Activated gamma-delta T cell treated with anti-CD3 and anti-CD28 coated beads, Interleukin-2, amount 50 U/mL, for 16 hours (primary cell): ENCODE data around the gene ANKLE2.
A peak's percentile ranks its signal among the peaks of the same experiment; 100 is the strongest.
"Not testable (repeated sequence)": the region's sequence is repeated elsewhere in the genome, so short reads cannot be mapped to it uniquely, and the experiment has no call there.

Experiments used
- DNase-seq: peaks from one replicate; pipeline ENCODE4 v3.0.0-alpha.2; 2020; ENCODE audit warnings: low read depth

The ANKLE2 gene

DNA sequence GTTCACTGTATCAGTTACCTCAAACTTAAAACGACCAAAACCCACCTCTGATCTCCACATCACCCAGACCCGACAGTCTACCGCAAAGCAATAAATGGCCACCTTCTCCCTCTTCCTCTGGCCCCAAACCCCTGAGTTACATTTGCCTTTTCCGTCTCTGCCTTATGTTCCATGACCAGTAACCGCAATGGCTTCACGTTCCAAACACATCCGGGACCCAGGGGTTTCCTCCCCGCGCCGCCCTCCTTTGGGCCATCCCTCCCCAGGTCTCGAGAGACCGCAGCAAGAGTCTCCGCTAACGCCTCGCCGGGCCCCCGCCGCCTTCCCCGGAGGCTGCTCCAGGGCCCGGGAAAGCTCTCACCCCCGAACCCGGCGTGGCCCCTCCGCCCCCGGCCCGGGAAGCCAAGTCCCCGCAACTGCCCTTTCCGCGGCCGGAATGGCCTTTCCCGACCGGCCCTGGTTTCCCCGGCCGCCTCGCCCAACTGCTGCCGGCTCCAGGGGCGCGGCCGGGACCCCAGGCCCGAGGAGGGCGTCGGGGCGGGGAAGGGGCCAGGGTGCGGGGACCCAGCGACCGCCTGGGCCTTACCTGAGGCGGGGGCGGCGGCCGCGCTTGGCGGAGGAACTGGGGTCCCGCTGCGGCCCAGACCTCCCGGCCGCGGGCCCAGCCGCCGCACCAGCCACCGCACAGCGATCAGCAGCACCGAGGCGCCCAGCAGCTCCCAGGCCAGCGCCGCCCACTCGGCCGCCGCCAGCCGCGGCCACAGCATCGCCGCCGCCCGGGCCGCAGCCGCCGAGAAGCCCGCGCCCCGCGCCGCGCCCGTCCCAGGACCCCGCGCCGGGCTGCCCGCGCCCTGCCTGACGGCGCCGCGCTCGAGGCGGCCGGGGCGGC lies at the start of gene ANKLE2:
Gene ANKLE2, minus strand, starts transcription at position 801 of the 889 bp plus-strand sequence. Its CDS starts 34 bp downstream, at position 767.
- DNase-seq, result peak; percentile 52

DNA sequence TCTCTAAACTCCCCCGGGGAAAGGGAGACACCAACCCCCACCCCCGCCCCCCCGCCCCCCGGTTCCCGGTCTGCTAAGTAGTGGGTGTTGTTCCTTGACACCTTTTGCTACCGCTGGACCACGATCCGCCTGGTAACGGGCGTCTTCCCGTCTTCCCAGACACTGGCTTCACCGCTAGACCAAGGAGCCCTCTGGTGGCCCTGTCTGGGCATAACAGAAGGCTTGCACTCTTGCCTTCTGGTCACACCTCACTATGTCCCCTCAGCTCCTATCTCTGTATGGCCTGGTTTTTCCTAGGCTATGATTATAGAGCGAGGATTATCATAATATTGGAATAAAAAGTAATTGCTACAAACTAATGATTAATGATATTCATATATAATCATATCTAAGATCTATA lies 47.8 kb upstream of the ANKLE2 start:
- DNase-seq, result not testable (repeated sequence)

DNA sequence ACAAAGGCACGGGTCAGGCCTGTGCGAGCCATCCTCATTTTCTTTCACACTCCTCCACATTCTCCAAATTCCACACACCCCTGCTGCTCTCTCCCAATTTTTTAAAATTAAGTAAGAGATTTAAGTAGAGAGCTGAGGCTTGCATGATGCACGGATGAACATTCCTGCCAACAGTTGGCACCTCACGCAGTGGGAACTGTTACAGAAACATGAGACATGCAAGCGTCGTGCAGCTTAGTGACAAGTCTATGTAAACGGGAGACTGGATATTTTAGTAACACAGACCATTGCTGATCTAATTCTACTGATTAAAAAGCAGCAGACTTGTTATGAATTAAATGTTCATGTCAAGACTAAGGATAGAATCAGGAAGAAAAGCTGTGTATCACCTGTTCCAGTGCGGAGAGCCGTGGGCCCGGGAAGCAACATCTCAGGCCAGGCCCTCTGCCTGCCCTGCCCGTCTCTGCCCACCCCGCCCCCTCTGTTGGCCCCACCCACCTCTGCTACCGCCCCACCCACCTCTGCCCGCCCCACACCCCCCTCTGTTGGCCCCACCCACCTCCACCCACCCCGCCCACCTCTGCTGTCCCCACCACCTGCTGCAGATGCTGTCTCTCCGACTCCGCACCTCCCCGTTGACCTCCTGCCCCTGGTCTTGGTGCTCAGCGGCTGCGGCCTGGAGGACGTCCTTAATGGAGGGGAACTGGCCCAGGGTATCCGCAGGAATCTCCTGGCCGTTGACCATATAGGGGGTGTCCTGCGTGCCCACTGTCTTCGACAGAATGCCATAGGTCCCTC lies 45.9 kb upstream of the ANKLE2 start:
- no peak for DNase-seq

DNA sequence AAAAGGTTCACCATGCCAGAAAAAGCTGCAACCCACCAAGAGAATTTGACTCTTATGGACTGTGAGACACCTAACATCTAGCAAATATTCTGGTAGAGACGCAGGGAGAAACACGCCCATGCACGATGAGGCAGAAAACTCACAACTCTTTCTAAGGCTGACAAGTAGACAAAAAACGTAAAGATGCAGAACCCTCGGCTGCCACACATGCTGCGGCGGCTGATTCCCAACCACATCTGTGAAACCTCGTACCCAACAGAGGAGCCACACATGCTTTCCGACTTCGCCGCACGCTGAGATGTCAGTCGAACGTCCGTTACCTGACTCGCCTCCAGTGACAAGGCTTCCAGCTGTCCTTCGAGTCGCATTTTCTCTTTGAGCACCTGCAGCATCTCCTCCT lies 45.2 kb upstream of the ANKLE2 start:
- DNase-seq, result no peak

DNA sequence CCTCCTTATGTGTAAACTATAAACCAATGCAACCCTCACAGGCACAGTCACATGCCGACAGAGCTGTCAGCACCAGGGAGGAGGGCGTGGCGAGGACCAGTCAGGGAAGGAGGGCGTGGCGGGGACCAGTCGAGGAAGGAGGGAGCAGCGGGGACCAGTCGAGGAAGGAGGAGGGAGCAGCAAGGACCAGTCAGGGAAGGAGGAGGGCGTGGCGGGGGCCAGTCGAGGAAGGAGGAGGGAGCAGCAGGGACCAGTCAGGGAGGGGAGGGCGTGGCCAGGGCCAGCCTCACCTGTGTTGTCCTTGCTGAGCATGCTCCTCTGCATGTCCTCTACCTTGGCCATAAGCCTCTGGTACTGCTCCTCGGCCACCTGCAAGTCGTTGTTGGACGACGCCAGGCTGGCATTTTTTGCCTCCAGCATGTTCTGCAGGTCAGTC lies 42.8 kb upstream of the ANKLE2 start:
- no peak for DNase-seq

DNA sequence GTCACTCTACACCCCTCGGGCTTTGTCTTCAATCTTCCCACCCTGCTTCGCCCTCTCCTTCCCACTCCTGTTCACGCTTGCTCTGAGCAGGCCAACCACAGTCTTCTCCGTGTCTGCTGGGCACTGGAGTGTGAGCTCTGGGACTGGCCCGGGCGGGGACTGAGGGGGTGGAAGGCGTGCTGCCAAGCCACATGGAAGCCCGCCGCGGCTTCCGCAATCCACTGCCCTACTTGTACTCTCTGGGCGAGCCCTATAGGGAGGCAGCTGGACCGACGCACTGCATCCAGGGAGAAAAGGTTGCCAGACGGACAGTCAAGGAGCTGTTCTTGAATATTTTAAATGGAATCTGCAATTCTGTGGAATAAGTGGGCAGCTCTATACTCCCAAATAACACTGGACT lies 42.3 kb upstream of the ANKLE2 start:
- DNase-seq, result no peak

DNA sequence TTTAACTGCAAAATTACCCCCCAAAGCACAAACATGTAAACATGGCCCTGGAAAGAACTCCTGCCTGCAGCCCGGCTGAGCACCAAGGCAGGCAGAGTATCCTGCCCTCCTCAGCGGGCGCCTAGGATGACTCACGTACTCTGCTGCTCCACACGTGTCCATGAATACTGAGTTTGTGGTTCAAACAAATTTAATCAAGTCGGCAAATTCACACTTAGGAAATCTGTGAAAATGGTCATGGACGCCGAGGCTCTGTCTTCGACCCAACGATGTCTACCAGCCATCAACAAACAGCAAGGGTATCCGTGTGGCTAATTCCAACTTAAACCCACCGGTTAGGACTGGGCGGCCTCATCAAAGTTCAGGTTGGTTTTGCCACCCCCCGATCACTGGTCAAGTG lies 41.5 kb upstream of the ANKLE2 start:
- no peak for DNase-seq

DNA sequence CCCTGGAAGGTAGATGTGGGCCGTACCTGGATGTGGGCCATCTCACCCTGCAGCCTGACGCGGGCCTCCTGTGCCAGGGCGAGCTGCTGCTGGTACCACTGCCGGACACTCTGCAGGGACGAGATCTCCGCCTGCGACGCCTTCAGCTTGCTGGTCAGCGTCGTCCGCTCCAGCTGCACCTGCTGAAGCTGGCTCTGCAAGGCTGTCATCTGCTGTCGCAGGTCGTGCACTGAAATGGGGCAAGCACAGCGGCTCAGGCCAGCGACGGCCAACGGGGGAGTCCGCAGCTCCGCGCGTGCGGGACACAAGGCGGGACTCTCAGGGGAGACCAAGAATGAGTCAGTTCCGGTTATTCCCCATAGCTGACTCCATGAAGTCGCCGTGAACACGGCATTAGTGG lies 40.1 kb upstream of the ANKLE2 start:
- no peak for DNase-seq

DNA sequence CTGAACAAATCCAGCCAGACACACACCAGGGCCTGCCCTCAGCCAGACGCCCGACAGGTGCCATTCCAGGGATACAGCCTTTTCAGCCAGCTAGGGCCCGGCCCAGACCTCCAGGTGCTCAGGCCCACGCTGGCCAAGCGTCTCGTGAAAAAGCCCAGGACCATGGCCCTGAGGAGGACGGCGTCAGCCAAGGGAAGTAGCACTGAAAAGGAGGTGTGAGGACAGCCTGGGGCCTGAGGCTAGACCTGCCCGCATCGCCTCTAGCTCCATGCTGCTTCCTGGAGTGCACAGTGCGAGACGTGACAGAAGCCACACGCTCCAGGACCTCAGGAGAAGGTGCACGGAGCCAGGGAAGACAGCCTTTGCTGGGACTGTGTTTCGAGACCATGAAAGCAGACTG lies 37.2 kb upstream of the ANKLE2 start:
- no peak for DNase-seq

DNA sequence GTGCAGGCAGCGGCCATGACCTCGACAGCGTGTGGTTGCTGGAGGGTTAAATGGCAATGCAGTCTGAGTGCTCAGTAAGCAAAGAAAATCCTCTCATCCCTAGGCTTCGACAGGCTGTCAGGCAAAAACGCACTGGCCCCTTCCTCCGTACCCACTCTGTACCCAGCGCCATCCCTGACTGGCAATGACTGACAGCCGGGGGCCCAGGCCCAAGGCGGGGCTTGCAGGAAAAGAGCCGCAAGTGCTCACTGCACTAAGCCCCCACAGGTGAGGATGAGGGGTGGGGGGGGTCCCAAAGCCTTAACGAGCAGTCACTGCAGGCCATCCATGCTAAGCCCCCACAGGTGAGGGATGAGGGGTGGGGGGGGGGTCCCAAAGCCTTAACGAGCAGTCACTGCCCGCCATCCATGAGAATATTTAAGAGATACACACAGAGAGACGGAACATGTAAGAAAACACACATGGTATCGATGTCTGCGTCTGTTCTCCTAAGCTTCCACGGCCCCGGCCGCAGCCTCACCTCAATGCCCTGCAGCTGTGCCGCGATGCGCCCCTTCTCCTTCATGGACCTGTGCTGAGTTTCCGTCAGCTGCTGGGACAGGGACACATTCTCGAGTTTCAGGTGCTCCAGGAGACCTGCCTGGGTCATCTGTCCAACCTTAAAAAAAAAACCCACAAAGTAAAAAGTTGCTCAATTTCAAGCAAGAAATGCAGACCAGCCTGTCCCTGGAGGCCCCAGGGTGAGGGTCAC lies 36.4 kb upstream of the ANKLE2 start:
- DNase-seq, result no peak

DNA sequence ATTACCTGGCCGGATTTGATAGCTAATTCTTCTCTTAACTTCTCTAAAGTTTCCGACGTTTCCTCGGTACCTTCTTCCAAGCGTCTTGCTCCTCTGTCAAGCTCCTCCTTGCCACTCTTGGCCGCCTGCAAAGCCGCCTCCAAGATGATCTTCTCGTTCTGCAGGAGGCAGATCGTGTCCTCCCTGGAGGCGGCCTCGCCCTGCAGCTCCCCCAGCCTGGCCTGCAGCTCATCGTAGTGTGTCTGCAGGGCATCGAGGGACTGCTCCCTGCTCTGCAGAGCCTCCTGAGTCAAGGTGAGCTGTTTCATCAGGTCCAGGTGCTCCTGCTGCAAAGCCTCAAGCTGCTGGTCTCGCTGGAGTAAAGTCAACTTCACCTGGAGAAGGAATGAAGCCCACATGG lies 34.2 kb upstream of the ANKLE2 start:
- no peak for DNase-seq

DNA sequence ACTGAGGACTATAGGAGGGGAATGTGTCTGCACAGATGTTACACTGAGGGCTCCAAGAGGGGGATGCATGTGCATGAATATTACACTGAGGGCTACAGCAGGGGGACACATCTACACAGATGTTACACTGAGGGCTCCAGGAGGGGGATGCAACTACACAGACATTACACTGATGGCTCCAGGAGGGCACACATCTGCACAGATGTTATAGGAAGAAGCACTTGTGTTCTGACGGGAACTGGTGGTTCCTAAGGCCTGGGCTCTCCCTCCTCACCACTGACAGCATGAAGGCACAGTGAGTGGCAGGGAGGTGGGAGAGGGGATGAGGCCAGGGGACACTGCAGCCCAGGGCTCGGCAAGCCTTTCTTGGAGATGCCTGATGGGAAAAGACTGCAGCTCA lies 30.3 kb upstream of the ANKLE2 start:
- not testable (repeated sequence) for DNase-seq

DNA sequence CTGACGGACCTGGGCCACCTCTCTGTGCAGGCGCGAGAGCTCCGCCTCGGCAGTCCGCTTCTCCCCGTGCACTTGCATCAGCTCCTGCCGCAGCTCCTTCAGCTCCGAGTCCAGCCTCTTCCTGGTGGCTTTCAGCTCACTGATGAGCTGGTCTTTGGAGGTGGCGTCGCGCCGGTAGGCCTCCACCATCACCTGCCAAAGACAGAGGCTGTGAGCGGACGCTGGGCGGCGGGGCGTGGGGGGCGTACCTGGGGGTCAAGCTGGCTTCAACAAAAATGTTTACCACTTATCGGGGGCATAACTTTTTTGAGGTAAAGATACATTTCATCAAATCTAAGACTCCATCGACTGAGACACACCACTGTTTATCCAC lies 27.5 kb upstream of the ANKLE2 start:
- DNase-seq, result no peak

DNA sequence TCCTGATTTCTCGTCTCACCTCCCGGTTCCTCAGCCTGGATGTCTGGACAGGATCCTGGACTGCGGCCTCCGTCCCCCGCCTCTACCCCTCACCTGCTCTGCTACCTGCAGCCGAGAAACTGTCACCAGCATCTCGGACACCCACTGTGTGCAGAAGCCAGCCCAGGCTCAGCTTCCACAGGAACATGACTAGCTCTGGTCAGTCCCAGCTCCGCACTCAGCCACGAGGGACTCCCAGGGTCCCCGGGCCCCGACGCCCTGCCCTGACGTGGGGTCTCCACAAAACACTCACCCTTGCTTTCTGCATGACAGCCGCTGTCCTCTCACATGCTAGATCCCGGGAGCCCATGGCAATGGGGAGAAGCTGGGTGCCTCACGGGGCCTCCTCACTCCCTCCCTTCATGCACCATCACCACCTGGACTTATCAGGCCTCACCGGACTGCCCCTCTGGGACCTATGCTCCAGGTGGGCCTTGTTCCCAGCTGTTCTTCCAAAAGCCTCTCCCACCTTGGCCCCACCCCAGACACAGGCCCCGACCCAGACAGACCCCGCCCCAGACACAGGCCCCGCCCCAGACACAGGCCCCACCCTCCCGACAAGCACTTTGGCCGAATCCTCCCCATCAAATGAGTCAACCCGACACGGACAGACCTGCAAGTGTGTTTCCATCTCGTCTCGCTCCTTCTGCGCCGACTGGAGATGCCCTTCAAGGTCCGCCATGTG lies 26.9 kb upstream of the ANKLE2 start:
- DNase-seq, result no peak

DNA sequence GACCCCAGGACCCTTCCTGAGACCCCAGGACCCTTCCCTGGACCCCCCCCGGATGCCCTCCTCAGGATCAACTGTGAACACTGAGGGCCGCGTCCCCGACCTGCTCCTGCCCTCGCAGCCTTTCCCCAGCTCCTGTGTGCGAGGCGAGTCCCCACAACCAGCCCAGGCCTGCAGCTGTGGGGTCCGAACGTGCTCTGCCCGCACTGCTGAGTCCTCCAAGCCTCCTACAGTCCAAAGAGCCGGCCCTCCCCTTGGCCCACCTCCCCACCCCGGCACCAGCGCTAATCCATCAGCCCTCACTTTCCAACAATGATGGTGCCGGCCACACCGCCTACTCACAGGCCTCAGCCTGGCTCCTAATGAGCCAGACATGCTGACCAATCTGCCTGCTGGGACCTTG lies 26.2 kb upstream of the ANKLE2 start:
- no peak for DNase-seq

DNA sequence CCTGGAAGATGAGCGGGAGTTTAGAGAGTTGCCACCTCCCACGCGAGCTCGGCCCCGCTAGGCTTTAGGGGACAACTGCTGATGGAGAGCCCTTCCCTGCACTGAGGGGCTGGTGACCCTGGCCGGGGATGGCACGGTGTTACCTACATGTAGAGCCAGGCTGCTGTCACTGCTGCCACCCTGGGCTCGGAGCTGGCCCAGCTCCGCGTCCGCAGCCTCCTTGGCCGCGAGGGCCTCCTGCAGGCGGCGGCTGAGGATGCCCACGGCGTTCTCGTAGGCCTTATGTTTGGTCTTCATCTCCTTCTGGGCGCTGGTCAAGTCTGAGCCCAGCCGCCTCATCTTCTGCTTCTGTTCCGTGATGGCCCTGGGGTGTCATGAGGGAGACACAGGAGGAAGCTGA lies 24.6 kb upstream of the ANKLE2 start:
- DNase-seq, result no peak

DNA sequence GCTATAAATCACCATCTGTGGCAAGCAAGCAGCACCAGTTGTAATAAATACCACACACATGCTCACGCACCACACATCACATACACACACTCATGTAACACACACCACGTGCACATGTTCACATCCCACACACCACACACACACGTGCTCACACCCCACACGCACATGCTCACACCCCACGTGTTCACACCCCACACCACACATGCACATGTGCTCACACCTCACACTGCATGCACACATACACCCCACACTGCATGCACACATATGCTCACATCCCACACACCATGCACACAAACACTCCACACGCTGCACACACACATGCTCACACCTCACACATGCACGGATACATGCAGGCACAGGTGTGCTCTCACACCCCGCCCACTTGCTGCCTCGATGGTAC lies 22.9 kb upstream of the ANKLE2 start:
- DNase-seq, result no peak

DNA sequence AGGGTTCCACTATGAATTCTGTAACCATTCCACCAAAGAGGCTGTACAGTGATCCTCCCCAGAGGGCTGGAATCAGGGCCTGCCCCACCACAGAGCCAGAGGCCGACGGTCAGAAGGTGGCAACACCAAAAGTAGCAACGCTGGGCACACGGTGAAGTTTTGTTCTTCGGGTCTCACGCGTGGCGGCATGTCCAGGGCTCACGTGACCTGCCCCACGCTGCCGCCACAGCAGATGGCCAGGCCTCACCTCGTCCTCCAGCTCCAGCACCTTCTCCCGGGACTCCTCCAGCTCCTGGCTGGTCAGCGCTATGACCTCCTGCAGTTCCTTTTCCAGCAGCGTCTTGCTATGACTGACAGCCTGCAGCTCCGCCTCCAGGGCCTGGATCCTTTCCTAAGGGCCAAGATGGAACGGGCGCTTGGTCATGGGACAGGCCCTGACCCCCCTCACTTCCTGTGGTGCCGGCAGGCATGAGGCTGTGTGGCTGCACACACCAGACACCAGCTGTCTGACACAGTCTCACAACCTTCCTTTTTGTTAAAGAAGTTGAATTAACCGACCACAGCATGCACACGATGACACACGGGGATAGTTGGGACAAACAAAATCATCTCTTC lies 22.4 kb upstream of the ANKLE2 start:
- no peak for DNase-seq

DNA sequence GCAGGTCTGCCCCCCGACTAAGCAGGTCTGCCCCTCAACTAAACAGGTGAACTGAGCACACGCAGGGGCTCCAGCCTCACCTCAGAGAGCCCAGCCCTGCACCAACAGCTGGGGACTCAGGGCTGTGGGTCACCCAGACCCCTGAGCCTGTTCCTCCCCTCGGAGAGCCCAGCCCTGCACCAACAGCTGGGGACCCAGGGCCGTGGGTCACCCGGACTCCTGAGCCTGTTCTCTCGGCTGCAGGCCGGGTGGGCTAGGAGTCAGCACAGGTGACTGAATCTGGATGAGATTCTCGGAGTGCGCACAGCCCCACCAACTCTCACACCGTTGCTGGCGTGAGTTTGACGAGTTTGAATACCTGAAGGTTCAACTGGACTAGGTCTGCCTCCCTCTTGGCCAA lies 20.3 kb upstream of the ANKLE2 start:
- no peak for DNase-seq

DNA sequence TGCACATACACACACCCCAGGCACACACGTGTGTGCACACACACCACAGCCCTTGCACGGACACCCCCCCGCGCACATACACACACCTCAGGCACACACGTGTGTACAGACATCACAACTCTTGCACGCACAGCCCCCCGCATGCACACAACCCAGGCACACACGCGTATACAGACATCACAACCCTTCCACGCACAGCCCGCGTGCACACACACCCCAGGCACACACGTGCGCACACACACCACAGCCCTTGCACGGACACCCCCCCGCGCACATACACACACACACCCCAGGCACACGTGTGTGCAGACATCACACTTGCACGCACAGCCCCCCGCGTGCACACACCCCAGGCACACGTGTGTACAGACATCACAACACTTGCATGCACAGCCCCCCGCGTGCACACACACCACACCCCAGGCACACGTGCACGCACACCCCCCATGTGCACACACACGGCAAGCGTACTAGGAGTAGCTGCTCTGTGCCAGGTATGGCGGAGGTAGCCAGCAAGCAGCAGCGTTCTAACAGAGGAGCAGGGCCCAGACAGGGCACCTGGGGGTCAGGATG lies 18.2 kb upstream of the ANKLE2 start:
- no peak for DNase-seq

DNA sequence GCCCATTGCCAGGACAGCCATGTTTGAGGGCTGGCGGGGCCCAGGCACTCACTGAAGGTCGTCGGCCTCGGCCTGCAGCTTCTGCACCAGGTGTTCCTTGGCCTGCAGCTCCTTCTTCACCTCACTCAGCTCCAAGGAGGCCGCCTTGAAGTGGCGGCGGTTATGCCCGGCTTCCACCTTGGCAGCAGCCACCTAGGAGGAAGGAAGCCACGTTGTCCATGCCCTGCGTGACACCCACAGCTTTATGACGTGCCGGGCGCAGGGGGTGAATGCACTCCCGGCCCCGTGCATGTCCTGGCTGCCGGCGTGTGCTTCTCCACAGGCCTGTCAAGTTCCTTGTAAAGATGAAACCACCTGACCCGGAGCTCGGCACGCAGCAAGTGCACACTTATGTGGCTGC lies 16.0 kb upstream of the ANKLE2 start:
- no peak for DNase-seq
